Measurements from ENCODE around the gene KMO.
A peak's percentile ranks its signal among the peaks of the same experiment; 100 is the strongest.

Gene KMO

DNA sequence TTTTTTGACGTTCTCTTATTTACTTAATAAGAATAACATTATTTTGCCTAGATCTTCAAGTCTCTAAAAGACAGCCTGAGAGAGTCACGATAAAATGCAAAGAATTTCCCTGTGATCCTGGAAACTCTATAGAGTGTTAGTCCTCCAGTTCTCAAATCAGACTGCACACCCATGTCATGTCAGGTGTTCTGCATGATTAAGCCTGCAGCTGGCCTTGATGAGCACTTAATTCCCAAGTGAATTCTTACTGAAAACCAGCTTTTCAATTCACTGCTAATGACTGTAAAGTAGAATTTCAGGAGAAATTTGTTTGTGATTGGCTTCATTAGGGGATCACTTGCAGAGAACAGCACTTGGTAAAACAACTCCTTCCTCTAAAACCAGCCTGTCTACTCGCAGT is 66.1 kb downstream of the KMO start:
- DNase-seq = no peak

DNA sequence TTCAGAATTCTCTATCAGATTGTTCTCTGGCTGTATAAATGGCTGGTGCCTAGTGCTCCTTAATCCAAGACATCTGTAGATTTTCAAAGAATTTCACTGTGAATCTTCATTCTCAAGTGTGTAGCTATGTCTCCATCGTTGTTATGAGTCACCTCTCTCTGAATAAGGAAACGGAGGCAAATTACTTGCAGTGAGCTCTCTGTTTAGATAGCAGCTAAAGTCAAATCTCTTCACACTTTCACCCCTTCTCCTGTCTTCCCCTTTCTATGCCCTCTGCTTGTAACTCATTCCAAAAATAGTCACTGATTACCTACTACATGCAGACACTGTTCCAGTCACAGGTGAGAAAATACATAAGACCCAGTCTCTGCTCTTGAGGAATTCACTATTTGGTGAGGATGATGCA is 68.3 kb downstream of the KMO start:
- DNase-seq = no peak

DNA sequence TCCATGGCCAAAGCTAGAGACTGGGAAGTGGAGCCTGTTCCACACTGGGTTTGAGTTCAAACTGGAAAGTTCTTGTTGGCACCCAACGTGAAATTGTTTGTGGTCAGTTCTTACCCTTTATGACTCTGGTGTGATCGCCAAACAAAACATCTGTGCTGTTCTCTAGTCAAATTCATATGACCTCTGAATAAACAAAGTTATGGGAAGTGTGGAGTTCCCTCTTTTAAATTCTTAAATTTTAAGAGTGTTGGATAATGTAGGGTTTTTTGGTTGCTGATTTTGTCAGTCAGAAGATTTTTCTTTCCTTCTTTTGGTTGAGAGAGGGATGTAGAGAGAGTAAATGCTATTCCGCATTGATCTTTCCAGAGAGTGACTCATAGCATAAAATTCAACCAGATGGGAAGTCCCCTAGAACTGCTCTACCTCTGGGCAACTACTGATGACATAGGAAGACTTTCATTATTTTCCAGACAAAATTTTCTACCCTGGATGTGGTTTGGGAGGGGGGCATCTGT is 71.6 kb downstream of the KMO start:
- DNase-seq = no peak

DNA sequence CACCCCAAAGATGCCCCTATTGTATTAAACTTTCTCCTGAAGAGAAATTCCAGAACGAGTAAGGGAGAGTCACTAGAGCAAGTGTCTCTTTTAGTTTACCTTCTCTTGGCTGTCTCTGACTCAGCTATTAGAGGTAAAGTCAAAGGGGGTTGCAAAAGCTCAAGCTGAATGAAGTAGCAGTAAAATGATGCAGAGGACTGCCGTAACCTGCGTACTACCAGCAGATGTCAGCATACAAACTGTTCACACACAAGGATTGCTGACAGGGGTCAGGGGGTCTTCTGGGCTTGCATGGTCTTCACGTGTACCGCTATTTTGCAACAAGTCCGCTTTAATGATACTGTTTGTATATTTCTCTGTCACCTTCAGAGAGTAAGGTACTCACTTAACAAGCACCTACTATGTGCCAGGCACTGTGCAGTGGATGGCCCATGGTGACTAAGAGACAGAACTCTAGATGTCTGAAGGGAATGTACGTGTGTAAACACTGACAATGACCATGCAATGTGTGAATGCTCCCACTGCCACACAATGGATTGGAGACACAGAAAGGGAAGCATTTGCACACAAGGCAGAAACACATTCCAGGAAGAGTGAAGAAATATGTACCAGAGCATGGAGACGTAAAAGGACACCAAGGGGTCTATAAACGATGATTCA is 73.1 kb downstream of the KMO start:
- no peak for DNase-seq

DNA sequence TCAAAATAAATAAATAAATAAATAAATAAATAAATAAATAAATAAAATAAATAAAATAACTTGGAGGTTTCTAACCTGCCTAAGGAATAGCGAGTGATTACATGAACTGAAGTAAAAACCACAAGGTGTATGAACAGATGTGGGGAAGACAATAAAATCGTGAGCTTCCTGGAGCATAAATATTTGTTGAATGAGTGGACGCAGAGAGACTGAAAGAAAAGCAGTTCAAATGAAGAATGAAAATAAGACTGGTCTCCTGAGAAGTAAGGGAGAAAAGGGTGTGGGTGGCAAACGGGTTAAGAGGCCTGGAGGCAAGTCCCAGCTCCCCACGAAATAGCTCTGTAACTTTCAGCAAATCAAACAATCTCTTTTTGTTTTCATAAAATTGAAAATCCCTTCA is 74.4 kb downstream of the KMO start:
- no peak for DNase-seq

DNA sequence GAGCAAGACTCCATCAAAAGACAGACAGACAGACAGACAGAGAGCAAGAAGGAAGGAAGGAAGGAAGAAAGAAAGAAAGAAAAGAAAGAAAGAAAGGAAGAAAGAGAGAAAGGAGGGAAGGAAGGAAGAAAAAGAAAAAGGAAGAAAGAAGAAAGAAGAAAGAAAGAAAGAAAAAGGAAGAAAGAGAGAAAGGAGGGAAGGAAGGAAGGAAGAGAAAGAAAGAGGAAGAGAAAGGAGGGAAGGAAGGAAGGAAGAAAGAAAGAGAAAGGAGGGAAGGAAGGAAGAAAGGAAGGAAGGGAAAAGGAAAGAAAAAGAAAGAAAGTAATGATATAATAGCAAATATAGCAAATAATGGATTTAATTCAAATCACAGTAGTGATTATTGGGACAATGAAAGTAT is 75.3 kb downstream of the KMO start:
- no peak for DNase-seq

DNA sequence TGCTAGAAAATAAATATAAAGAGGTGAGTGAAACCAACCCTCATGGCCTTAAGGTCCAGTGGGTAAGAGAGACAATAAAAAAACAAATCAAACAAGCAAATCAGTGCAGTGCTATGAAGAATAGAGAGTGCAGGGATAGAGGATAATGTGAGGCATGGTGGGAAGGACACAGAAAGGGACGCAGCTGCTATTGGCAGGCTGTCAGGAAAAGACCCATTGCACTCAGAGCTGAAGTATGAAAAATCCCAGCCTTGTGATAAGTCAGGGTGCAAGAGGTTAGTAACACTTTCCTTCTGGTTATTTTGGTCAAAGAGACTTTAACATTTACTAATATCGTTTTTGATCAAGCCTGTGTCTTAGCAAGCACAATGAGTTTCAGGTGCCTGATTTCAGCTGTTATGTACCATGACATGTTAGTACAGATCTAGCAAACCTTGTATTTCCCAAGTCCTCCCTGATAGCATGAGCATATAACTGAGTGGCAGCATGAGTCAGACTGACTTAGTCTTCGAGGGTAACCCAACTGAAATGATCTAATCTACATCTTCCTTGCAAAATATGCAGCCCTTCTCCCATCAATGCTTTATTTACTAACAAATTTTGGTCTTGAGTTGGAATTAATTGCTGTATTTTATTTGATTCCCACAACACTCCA is 76.3 kb downstream of the KMO start:
- no peak for DNase-seq

DNA sequence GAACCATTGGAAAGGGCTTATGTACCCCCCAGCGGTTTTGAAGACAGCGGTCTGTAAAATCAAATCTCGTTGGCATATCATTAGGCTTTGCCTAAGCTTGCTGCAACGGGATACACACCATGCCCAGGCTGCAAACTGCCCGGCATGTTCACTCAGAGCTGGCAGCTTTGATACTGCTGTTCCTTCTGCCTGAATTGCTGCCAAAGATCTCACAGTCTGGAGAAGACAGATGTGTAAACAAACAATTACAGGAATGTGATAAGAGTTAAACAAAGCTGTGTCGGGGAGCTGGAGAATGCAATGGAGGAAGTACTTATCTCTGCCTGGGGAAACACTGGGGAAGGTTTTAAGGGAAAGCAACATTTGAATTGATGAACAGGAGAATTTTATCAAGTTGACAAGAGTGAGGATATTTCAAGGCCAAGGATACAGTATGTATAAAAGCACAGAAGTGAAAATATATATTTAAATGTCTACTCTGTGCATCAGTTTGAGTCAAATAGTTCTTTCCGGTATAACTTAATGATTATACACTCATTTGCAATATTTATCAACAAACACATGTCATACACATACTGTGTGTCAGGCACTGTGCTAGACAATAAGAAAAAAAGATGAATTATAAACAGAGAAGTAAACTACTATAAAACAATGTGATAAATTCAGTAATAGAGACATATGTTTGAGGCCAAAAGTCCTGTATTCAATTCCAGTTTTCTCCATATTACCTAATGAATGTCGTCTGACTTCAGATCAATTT is 78.1 kb downstream of the KMO start:
- DNase-seq = peak; percentile 72

DNA sequence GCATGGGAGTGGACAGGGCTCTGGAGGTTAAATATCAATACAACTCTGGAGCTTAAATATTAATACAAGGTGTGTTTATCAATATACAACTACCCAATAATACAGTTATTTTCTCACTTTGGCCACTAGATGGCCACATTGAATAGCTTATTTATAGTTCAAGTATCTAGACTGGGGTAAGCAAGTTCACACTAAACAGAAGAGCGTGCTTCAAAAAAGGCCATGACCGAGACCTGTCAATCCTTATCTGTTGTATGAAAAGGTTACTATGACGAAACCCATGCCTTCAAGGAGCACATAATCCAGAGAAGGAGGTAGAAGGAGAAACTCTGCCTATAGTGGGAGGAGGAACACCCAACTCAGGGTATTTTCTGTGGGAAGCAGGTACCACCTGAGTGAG is 78.9 kb downstream of the KMO start:
- peak; percentile 56 for DNase-seq

DNA sequence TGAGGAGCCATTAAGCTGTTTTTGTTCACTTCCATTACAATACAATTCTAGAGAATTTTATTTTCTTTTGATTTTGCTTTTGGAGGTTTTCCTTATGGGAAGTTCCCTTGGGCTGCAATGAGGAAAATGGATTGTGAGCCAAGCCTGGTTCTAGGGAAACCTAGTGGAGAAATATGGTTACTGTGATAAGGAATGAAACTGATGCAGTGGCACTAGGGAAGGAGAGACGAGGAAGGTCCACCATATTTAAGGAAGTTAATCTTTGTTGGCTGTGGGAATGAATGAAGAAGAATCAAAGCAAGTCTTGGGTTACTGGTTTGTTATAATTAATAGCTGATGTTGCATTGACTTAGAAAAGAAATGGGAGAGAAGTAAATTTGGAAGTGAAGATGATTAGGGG is 79.6 kb downstream of the KMO start:
- DNase-seq = no peak

DNA sequence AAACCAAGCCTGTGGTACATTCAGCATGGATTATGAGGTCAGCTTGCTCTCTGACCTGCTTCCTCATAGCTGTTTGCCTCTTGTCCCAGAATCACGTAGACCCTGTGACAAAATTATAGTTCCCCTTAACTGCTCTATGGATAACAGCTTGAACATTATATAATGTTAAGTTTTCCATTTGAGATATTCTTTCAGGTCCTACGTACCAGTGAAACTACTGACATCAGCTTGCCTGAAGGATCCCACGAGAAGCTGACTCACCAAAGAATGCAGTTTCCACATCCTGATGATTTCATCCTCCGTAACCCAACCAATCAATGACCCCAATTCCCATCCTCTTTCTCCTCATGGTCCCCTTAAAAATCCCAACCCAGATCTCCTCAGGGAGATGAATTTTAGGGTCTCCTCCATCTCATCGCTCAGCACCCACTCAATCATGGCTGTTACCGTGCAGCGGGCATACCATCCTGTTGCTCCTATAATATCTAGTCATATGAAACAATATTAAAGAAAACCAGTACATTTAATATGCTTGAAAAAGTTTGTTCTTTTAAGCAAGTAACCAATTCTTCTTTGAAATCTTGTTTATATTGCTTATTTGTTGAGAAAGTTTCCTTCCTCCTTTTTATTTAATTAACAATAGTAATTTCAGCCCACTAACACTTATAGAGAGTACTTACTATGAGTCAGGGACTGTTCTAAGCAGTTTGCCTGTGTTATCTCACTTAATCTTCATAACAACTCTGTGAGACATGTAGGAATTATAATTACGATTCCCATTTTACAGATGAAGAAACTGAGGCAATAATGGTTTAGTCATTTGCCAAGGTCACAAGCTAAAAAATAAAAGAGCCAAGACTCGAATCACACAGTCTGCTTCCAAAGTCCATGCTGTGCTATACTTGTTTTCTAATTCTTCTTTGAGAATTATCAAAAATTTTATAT is 80.6 kb downstream of the KMO start:
- no peak for DNase-seq

DNA sequence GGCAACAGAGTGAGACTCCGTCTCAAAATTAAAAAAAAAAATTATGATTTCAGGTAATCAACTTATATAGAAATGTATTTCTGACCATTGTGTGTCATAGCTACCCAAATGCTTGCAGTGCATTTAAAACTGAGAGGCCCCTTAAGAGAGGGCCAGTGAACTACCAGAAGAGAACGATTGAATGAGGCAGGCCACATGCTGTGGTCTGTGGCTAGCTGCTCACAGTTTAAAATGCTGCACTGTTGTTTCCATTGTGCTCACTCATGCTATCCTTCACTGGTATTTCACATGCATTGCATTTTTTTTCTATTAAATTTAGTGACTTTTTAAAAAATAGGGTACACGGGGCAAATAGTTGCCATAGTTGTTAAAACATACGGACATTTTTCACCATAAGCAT is 82.0 kb downstream of the KMO start:
- no peak for DNase-seq

DNA sequence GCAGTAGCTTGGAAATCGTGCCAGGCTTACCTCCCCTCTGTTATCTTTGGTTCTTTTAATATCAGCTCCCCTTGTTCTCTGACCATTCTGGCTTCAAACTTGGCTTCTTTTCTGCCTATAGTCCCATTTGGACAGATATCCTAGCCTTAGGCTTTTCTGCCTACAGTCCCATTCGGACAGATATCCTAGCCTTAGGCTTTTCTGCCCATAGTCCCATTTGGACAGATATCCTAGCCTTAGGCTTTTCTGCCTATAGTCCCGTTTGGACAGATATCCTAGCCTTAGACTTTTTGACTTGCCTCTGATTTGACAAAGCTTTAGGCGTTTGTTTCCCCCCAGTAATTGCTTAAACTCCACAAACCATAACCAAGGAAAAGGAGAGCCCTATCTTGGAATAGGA is 82.4 kb downstream of the KMO start:
- DNase-seq = no peak

DNA sequence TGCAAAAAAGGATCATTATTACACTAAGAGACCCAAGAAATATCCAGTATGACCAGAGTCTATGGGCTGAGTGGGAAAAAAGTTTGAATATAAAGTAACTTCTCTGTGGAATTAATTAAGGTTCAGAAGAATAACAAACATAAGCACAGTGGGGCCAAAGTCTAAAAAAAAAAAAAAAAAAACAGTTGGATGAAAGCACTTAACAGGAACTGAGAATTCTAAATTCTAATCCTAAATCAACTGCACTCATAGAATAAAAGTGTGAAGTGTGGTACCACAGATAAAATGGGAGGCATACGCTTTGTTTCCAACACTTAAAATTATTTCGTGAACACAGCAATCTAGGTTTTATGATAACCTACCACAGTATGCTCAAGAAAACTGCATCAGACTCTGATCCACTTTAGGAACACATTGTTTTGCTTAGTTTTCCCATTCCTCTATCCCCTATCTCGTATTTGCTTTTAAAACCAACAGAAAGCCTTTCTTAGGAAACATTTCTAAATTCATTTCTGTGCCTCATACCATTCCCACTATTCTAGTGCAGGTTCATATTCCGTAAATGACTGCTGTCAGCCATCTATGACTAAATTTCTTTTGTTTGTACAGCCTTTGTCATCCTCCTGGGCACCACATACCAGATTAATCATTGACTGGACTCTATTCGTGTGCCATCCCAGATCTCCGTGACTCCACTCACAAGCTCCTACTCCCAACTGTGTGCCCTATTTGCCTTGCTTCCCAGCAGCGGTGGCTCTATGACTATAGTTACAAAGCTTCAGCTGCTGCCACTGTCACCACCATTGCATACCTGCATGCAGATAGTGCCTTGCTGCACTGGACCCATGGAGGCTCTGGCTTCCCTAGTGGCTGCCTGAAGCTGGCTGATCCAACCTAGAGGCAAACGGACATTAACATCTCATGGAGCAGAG is 83.1 kb downstream of the KMO start:
- DNase-seq = no peak

DNA sequence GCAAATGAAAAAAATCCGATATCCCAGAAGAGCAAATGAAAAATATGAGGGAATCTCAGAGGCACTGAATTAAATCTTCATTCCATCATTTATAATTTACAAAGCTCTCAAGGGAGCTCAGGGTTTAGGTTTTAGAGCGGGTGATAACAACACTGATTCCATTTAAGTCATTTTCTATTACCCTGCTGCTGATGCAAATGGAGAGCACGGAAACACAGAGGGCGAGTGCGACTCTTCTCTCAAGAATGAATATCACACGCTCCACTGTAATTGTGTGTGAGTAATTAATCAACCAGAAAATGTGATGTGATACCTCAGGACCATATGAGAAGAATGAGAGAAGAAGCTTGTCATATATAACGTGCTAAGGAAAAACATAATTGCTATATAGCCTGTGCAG is 85.2 kb downstream of the KMO start:
- DNase-seq = no peak

DNA sequence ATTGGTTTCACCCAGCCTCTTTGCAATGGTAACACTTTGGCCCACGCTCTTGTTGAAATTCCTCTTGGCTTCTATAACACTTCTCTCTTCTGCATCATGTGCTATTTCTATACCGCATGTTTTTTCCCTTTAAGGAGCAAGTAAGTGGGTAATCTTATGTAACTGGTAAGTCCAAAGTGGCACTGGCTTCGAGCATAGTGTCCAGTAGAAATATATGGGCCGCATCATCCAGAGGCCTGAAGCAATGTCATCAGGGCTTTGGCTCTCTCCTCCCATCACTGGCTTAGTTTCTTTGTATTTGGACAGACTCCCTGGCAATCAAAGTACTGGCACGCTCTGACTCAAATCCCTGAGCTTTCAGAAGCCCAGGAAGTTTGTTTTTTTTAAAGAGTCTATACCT is 90.5 kb downstream of the KMO start:
- no peak for DNase-seq

DNA sequence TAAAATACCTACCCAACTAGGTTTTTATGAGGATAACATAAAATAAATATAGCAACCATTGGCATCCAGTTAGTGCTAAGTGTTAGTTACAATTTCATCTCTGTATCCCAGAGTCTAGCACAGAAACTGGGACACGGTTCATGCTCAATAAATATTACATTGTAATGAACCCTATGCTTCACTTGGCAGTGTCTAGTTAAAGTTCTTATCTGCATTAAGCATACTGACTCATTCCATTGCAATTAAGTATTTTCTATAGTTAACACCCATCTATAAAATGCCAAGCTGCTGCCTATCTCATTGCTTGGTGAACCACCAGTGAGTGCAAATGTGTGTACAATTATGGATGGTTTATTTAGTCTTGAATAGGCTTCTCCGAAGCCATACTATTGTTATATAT is 92.8 kb downstream of the KMO start:
- DNase-seq = no peak

DNA sequence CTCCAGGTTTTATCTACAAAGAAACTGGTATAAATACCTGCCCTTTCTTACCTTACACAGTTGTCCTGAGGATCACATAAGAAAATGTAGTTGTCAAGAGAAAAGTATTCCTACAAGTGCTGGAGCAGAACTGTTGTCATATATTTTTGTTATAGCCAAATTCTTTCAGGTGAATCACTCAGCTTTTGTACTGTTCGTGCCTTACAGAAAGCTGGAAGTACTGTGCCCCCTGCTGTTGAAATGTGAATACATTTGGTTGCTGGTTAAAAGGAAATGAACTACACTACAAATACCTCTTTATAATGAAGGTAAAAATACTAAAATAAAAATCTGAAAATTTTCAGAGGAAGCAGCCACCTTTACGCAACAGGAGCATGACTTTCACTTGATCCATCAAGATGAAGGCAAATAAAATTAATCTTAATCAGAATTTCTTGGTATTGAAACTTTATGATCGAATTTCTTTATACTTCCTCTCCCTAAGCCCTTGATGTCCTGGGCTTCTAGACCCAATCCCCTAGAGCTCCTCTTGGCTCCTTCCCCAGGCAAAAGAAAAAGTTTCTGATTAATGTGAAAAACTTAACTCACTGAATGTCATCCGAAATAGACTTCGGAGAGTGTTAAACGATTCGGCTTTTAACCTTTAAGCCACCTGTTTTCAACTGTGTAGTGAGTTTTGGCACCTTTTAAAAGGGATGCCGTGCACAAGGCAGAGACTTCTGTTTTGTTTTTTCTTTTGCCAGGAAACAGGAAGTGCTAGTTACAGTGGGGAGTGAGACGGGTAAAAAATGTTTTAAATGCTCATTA is 95.5 kb downstream of the KMO start:
- DNase-seq = peak; percentile 47

DNA sequence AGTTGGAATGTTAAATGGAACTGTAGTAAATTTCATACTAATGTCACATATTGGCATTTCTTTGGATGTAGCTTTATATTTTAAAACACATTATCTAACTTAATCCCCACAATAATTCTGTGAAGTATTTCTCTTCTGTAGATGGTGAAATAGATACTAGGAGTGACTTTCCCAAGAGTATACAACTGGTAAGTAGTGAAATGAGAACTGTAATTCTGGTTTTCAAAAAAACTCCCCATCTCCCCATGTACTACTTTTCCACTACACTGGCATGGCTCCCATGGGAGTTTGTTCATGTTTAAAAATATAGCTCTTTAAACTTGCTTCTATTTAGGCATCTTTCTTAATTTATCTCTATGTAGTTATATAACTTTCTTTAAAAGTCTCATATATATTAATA is 97.8 kb downstream of the KMO start:
- DNase-seq = no peak

DNA sequence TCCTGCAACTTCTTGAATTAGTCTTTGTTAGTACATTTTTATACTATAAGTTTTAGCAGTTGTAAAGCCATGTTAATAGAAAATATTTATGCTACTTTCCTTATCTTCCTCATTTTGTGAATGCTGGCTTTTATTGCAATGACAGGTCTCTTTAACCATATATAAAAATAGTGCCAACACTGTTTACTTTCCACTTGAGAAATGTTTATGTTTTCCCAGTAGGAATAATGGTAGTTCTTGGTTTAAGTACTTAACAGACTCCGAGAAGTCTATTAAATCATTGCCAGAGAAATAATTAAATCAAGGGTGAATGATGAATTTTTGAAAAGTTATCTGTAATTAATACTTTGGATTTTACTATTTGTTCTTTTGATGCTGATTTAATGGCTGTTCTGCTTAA is 98.3 kb downstream of the KMO start:
- DNase-seq = no peak

DNA sequence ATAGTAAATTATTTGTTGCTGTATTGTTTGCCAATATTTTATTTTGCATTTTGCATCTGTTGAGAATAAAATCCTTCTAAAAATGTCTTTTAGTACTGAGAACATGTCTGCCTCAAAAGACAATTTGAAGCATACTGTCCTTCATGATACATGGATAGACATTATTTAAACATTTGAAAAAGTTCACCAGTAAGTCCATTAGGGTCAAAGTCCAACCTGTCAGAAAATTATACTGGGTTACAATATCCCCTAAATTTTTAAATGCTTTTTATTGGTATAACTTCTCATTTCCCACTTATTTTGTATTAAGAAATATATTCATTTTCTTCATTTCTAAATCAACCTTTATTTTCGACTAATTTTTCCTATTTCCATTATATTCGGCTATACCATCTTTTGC is 98.7 kb downstream of the KMO start:
- DNase-seq = no peak

Measured in DMS153 (cell line).